HG03558 (cell line): Measurements from ENCODE around the gene CCDC66.

Experiments used
- ATAC-seq: cut with Tn5 transposase; IDR thresholded peaks from one replicate; pipeline ENCODE4 v1.9.1; 2021; ENCODE audit warnings: moderate number of reproducible peaks; ENCODE audit not compliant: unreplicated experiment; ENCODE audit errors: extremely low read depth

Gene CCDC66

GRCh38 chr3:56620371-56620770 lies 63.4 kb downstream of the CCDC66 start:
- no peak for ATAC-seq

- no peak for ATAC-seq
Observed at GRCh38 chr3:56621681-56622080, 64.7 kb downstream of the CCDC66 start.

GRCh38 chr3:56622381-56622780 lies 65.4 kb downstream of the CCDC66 start:
- ATAC-seq = no peak

- no peak for ATAC-seq
Observed at GRCh38 chr3:56624725-56625124, 67.8 kb downstream of the CCDC66 start.

GRCh38 chr3:56629047-56629446 lies 72.1 kb downstream of the CCDC66 start:
- no peak for ATAC-seq

GRCh38 chr3:56629451-56629850 lies 72.5 kb downstream of the CCDC66 start:
- no peak for ATAC-seq

GRCh38 chr3:56630966-56631365 lies 74.0 kb downstream of the CCDC66 start:
- no peak for ATAC-seq

GRCh38 chr3:56633181-56633580 lies 76.2 kb downstream of the CCDC66 start:
- ATAC-seq = no peak

GRCh38 chr3:56633602-56634535 lies 76.9 kb downstream of the CCDC66 start:
- ATAC-seq = no peak

GRCh38 chr3:56645407-56645806 lies 88.4 kb downstream of the CCDC66 start:
- no peak for ATAC-seq

- no peak for ATAC-seq
Observed at GRCh38 chr3:56654460-56654859, 97.5 kb downstream of the CCDC66 start.

- ATAC-seq = no peak
Observed at GRCh38 chr3:56655709-56656108, 98.7 kb downstream of the CCDC66 start.

GRCh38 chr3:56664823-56665222 lies 107.8 kb downstream of the CCDC66 start:
- ATAC-seq = no peak

- no peak for ATAC-seq
Observed at GRCh38 chr3:56667973-56668579, 111.1 kb downstream of the CCDC66 start.
